Measurements from ENCODE around the gene ABHD14A.

The ABHD14A gene

GRCh38 chr3:51958603-51959521, 16.0 kb upstream of the ABHD14A start:
- DNase-seq, result no peak

- DNase-seq, result no peak
Measured at GRCh38 chr3:51959651-51960050, 15.2 kb upstream of the ABHD14A start.

- DNase-seq, result no peak
Measured at GRCh38 chr3:51960386-51960785, 14.5 kb upstream of the ABHD14A start.

- DNase-seq, result no peak
Measured at GRCh38 chr3:51961011-51961410, 13.9 kb upstream of the ABHD14A start.

- DNase-seq, result no peak
Measured at GRCh38 chr3:51961602-51962569, 13.0 kb upstream of the ABHD14A start.

GRCh38 chr3:51962854-51963530, 11.9 kb upstream of the ABHD14A start:
- no peak for DNase-seq

- no peak for DNase-seq
Measured at GRCh38 chr3:51963951-51964451, 10.9 kb upstream of the ABHD14A start.

GRCh38 chr3:51964521-51964920, 10.3 kb upstream of the ABHD14A start:
- no peak for DNase-seq

- no peak for DNase-seq
Measured at GRCh38 chr3:51966016-51966415, 8.8 kb upstream of the ABHD14A start.

- no peak for DNase-seq
Measured at GRCh38 chr3:51966486-51966885, 8.4 kb upstream of the ABHD14A start.

GRCh38 chr3:51966922-51967383, 7.9 kb upstream of the ABHD14A start:
- DNase-seq, result no peak

- peak; percentile 7 to 48 for DNase-seq
Measured at GRCh38 chr3:51967384-51968169, 7.3 kb upstream of the ABHD14A start, which contains the start of gene PCBP4. Gene PCBP4 (minus strand): TSS chr3:51967454. CDS start chr3:51961240, 6,214 bp downstream.

GRCh38 chr3:51968170-51968775, 6.6 kb upstream of the ABHD14A start:
- no peak for DNase-seq

- no peak for DNase-seq
Measured at GRCh38 chr3:51968883-51969678, 5.8 kb upstream of the ABHD14A start.

GRCh38 chr3:51969841-51970240, 5.0 kb upstream of the ABHD14A start:
- no peak for DNase-seq

- no peak for DNase-seq
Measured at GRCh38 chr3:51970606-51971300, 4.1 kb upstream of the ABHD14A start.

GRCh38 chr3:51971350-51971749, 3.5 kb upstream of the ABHD14A start:
- no peak for DNase-seq

GRCh38 chr3:51974277-51974962, 444 bp upstream of the ABHD14A start:
- no peak for DNase-seq
